GM18502 (cell line): ENCODE results near the gene C17orf107.

Experiments
- ATAC-seq: cut with Tn5 transposase; IDR thresholded peaks from one replicate; pipeline ENCODE4 v1.9.1; 2021; ENCODE audit warnings: mild to moderate bottlenecking; ENCODE audit not compliant: unreplicated experiment, poor library complexity

Gene C17orf107

DNA sequence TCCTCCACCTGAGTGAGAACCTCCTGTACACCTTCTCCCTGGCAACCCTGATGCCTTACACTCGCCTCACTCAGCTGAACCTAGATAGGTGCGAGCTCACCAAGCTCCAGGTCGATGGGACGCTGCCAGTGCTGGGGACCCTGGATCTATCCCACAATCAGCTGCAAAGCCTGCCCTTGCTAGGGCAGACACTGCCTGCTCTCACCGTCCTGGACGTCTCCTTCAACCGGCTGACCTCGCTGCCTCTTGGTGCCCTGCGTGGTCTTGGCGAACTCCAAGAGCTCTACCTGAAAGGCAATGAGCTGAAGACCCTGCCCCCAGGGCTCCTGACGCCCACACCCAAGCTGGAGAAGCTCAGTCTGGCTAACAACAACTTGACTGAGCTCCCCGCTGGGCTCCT is 33.4 kb downstream of the C17orf107 start:
- no peak for ATAC-seq

DNA sequence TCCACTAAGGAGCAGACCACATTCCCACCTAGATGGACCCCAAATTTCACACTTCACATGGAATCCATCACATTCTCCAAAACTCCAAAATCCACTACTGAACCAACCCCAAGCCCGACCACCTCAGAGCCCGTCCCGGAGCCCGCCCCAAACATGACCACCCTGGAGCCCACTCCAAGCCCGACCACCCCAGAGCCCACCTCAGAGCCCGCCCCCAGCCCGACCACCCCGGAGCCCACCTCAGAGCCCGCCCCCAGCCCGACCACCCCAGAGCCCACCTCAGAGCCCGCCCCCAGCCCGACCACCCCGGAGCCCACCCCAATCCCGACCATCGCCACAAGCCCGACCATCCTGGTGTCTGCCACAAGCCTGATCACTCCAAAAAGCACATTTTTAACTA is 34.3 kb downstream of the C17orf107 start:
- no peak for ATAC-seq

DNA sequence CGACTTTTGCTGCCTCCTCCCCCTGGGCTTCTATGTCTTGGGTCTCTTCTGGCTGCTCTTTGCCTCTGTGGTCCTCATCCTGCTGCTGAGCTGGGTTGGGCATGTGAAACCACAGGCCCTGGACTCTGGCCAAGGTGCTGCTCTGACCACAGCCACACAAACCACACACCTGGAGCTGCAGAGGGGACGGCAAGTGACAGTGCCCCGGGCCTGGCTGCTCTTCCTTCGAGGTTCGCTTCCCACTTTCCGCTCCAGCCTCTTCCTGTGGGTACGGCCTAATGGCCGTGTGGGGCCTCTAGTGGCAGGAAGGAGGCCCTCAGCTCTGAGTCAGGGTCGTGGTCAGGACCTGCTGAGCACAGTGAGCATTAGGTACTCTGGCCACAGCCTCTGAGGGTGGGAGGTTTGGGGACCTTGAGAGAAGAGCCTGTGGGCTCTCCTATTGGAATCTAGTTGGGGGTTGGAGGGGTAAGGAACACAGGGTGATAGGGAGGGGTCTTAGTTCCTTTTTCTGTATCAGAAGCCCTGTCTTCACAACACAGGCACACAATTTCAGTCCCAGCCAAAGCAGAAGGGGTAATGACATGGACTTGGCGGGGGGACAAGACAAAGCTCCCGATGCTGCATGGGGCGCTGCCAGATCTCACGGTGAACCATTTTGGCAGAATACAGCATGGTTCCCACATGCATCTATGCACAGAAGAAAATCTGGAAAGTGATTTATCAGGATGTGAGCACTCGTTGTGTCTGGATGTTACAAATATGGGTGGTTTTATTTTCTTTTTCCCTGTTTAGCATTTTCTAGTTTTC is 35.0 kb downstream of the C17orf107 start:
- ATAC-seq = no peak

DNA sequence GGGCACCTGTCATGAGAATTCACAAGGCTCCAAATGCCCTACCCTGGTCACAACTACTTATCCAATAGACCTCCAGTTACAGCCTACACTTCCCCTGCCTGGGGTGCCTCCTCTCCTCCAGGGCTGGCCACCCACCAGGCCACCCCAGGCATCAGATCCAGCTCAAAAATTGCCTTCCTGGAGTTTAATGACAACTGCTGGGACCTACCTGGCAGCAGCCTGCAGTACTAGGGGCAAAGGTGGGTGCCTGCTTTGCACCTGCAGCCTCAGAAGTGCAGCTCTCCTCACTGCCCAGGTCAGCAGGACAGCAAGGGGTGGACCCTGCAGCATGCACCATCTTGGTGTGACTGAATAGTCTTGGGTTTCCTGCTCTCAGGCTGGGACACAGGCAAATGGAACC is 36.3 kb downstream of the C17orf107 start:
- ATAC-seq = no peak

DNA sequence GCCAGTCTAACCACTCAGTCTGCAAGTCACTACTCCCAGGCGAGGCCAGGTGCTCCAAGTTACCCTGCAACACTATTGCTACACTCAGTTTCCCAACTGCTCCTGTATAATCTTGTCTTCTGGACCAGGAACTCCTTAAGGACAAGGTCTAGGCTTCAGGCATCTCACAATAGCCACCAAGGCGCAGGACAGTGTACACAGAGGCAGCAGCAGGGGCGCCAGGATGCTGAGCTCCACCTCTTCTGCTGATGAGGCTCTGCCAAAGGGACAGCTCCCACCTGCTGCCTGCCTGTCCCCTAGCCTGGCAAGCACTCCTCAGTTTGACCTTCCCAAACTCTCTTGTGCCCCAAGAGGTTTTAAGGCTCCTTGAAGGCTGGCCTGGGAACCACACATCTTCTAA is 37.1 kb downstream of the C17orf107 start:
- no peak for ATAC-seq

DNA sequence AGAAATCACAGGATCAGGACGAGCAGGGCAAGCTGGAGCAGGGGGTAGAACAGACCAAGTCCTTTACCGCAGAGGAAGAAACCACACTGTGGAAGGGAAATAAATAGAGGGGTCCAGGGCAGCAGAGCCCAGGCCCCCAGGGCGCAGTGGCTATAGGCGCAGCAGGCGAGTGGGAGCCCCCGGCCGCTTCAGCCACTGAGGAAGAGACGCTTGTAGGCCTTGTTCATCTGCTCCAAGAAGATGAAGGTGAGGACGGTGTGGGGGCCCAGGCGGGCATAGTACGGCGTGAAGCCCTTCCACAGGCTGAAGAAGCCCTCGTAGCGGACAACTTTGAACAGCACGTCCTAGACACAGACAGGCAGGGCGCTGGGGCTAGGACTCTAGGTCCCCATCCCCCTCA is 38.2 kb downstream of the C17orf107 start:
- ATAC-seq = no peak

DNA sequence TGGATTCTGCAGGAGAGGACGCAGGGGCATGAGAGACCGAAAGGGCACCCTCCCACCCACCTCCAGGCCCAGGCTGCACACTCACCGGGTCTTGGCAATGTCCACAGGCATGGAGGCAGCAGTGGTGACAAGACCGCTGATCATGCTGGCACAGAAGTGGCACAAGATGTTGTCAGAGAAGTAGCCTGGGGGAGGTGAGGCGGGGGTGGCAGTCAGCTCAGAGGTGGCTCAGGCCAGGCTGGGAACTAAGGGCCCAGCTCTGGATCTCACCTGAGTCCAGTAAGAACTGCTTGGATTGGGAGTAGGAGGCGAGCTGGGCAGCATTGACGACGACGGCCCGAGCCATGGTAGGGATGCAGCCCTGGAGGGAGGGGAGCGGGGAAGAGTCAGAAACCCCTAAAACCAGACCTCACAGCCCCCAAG is 38.7 kb downstream of the C17orf107 start:
- no peak for ATAC-seq

DNA sequence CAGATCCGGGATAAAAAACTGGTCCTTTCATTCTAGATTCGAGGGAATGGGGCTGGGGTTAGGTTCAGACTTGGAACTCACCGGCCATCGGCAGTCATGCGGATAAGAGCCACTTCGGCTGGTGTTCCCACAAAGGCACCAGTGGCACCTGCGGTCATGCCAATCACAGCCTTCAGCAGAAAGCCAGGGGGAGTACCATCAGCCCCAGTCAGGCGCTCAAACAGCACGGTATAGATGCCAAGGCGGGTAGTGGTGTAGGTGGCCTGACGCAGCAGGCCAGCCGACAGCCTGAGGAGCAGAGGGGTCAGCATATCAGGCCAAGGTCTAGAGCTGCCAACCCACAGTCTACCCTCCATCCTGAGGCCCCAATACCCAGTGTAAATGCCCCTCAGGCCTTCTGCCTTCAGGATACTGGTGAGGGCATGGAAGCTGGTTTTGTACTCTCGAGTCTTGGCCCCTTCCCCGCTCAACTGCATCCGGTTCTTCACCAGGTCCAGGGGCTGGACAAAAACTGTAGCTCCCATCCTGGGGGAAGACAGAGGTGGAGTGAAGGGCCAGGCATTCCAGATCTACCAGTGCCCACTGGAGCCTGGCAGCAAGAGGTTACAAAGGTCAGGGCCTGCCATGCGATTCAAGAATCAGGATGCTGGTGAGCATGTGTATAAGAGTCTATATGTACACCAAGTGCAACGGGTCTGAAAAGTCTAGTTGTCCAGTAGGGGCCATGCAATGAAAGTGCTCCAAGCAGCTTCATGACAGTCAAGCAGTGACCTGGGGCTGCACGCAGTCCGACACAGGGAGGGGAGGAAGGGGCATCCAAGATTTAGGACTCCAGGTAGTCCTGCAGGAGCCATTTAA is 39.6 kb downstream of the C17orf107 start:
- ATAC-seq = no peak

DNA sequence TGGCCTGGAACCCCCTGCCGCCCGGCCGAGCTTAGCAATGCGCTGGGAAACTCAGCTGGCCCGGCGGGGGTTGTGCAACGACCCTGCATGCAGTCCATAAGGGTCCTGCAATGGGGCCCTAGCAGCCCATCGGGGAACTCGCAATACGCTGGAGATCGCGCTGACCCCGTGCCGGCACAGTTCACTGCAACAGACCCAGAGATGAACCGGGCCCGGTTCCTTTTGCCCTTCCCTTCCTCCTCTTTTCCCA is 40.1 kb downstream of the C17orf107 start:
- ATAC-seq = peak; percentile 17

DNA sequence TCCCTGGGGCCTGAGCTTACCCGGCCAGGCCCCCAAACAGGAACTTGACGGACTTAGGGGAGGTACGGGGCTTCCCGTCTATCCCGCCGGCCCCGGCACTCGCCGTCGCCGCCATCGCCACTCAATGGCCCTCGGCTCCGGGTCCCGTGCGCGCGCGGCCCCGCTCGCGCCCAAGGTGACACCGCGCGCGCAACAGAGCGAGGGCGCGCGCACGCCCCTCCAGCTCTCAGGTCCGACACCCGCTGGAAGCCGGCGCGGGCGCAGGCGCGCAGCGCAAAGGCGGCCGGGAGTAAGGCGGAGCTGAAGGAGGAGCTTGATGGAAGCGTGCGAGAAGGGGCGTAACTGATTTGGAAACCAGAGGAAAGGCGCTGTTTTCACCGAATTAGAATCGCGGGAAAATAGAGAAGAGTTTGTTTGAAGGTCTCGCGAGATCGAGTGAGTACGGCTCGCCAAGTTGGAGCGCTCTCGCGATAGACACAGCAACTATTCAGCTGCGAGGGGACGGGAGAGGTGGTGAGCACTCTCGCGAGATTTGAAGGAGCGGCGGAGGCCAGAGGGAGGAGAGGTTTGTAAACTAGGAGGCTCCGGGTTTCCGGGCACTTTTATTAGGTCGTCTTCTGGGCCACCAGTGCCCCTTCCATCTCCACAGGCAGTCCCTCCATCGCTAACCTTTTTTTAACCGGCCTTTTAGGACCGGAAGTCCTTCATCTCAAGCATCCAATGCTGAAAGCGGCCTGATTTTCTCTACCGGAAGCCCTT is 40.6 kb downstream of the C17orf107 start, which contains the start of the genes RNF167 and SLC25A11:
Gene RNF167, plus strand, starts transcription at position 473 of the 759 bp plus-strand sequence. CDS start 642 bp downstream, outside the sequence.
Gene SLC25A11, minus strand, starts transcription at position 251 of the 759 bp plus-strand sequence. Its CDS starts 136 bp downstream, at position 115.
- peak; percentile 75 for ATAC-seq

DNA sequence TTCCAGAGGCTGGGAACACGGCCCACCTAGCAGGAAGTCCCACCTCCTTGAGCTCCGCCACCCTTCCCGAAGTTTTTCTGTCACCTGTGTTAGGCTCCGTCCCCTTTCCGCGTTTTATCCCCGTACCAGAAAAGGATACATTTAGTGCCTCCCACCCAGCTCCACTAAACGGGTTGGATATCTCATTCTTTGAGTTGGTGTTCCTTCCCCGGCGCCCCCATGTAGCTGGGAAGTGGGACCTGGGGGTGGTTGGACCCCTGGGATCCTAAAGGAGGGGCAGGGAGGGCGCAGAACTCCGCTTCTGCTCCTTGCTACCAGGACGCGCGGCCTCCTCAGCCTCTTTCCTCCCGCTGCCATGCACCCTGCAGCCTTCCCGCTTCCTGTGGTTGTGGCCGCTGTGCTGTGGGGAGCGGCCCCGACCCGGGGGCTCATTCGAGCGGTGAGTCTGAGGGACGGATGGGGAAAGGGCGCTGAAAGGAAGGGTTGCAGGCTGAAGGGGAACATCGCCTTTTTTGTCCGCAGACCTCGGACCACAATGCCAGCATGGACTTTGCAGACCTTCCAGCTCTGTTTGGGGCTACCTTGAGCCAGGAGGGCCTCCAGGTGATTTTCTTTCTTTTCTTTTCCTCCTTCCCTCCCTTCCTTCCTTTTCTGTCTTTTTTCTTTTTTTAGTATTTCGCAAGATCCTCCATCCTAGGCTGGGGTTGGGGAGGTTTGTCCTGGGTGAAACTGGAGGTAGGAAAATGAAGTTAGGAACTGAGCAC is 41.4 kb downstream of the C17orf107 start:
- ATAC-seq = no peak

DNA sequence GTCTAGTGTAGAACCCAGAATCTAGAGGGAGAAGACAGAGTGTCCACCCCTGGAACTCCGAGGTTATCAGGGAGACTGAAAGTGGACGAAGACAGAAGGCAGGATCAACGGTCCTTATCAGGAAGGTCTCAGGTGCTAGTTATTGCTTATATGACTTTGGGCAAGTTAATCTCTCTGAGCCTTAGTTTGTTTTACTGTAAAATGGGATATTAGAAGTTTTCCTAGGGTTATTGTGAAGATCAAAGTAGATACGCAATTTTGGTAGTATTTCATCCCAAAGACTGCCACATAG is 41.9 kb downstream of the C17orf107 start:
- ATAC-seq = no peak

DNA sequence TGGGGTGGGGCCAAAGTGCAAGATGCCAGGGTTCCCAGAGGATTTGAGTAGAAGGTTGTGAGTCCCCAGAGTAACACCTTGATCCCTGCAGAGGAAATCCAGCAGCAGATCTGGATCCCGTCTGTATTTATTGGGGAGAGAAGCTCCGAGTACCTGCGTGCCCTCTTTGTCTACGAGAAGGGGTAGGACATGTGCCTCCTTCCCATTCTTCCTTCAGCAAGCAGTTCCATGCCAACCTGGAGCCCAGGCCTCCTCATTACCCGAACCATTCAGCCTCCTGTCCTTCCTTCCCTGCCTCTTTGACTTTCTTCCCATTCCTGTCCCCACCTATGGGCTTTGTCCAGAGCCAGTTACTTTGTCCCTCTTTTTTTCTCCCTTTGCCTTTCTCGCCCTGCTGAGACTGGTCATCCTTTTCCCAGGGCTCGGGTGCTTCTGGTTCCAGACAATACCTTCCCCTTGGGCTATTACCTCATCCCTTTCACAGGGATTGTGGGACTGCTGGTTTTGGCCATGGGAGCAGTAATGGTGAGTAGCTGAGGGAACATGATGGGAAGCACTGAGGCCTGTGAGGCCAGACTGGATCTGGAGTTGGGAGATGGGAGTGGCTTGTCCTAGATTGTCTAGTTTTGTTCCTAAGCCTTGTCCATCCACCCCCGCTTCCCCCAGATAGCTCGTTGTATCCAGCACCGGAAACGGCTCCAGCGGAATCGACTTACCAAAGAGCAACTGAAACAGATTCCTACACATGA is 43.6 kb downstream of the C17orf107 start:
- ATAC-seq = no peak

DNA sequence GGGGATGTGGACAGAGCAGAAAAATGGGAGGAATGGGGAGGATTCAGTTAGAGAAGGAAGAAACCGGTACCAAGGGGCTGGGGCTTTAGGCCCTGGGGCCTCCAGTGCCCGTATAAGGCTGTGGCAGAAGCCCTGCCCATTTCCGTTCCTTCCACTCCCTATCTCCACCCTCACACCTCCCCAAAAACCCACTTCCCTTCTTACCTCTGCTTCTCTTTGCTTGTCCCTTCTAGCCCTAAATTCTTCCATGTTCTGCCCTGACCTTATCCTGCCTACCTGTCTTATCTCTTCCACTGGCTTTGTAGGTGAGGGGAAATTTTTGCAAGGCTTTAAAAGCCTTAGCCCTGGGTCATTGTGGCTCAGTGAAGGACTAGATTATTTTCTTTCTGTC is 44.8 kb downstream of the C17orf107 start:
- ATAC-seq = no peak

DNA sequence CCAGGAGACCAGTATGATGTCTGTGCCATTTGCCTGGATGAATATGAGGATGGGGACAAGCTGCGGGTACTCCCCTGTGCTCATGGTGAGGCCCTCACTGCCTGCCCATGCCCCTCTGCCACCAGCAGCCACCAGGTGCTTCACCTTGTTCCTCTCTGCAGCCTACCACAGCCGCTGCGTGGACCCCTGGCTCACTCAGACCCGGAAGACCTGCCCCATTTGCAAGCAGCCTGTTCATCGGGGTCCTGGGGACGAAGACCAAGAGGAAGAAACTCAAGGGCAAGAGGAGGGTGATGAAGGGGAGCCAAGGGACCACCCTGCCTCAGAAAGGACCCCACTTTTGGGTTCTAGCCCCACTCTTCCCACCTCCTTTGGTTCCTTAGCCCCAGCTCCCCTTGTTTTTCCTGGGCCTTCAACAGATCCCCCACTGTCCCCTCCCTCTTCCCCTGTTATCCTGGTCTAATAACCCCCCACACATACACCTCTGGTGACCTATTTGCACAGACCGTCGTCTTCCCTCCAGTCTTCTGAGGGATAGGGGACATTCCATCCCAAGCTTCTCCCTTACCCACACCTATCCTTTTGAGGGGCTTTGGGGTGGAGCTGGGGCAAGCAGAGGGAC is 45.3 kb downstream of the C17orf107 start:
- ATAC-seq = no peak

DNA sequence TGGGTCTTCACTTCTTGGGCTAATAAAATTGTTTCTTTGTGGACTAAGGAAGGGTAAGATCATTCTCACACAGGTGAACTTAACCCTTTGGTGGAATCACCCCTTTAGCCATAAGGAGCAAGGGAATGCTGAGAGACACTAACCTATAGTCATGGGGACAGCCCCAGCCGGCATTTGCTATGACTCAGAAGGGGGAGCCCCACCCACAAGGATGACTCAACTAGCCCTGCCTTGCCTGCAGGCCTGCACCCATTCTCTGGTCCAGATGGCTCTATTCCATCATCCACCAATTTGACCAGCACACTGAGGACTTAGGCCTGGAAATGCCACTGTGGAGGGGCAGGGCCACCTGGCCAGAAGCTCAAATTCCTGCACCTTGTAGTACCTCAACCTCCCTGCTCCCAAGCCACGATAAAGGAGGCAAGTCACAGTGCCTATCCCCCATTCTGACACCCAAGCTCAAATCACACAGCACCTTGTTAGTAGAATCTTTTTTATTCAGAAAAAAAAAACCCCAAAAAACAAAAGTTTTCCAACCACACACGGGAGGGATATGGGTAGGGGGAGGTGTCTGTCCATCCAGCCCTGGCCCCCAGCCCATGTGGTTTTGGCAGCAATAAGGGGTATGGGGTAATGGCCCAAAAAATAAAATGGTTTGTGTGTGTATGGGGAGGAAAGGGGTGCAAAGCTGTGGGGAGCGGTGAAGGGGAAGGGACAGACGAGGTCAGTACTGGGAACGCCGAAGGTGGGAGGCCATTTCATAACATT is 46.0 kb downstream of the C17orf107 start:
- no peak for ATAC-seq

DNA sequence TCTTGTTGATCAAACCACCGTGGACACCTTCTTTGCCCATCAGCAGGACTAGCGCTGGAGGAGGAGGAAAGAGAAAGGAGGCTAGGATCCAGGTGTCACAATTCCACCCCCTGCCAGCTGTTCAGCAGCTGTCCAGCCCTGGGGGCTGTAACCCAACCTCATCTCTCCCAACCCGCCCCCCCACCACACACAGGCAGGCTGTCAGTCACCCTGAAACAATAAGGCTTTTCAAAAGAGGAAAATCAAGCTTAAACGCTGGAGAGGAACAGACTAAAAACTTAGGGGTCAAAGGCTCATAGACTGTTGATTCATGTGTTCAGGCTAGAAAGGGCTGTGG is 46.6 kb downstream of the C17orf107 start:
- no peak for ATAC-seq

DNA sequence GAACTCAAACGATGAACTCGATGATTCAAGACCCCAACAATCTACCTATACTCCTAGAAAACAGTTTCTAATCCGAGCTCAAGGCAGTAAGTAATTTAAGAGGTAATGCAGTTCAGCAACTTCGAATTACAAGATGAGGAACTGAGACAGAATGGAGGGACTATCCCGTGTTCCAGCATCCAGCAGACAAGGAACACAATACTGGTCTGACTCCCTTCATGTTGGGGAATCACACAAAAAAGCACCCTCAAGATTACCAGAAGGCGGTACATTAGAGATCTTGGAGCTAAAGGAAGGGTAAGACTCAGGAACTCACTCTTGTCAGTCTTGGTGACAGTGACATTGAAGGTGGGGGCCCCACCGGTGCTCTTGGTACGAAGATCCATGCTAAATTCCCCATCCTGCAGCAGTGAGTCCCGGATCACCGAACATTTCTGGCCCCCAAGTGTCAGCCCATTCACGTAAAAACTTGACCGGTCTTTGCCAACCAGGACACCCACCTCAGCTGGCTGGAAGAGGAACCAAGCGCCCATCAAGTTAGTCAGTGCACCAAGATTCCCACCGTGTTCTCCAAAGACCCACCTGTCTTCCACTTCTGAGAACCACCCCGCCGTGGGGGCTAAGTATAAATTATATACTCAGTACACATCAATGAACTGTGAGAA is 47.1 kb downstream of the C17orf107 start:
- ATAC-seq = no peak
